Activated CD8-positive, alpha-beta memory T cell treated with anti-CD3 and anti-CD28 coated beads, Interleukin-2, amount 50 U/mL, for 24 hours (primary cell): ENCODE data around the gene PALM.

Experiments used
- DNase-seq: peaks from one replicate; pipeline ENCODE4 v3.0.0-alpha.2; 2020; ENCODE audit errors: extremely low read depth

PALM gene

GRCh38 chr19:752652-753517 lies 44.1 kb downstream of the PALM start:
- DNase-seq = no peak

- no peak for DNase-seq
Measured at GRCh38 chr19:754530-754929, 45.8 kb downstream of the PALM start.

- DNase-seq = no peak
Measured at GRCh38 chr19:755063-755462, 46.3 kb downstream of the PALM start.

GRCh38 chr19:756236-756635 lies 47.5 kb downstream of the PALM start:
- no peak for DNase-seq

- no peak for DNase-seq
Measured at GRCh38 chr19:756821-757688, 48.3 kb downstream of the PALM start.

- DNase-seq = no peak
Measured at GRCh38 chr19:757811-758668, 49.3 kb downstream of the PALM start.

GRCh38 chr19:763181-763580 lies 54.4 kb downstream of the PALM start:
- DNase-seq = no peak

- DNase-seq = no peak
Measured at GRCh38 chr19:763869-764268, 55.1 kb downstream of the PALM start.

- no peak for DNase-seq
Measured at GRCh38 chr19:764301-764700, 55.6 kb downstream of the PALM start.

GRCh38 chr19:765179-765738 lies 56.5 kb downstream of the PALM start:
- DNase-seq = no peak

- no peak for DNase-seq
Measured at GRCh38 chr19:768424-768823, 59.7 kb downstream of the PALM start.

GRCh38 chr19:769616-770015 lies 60.9 kb downstream of the PALM start:
- no peak for DNase-seq

- DNase-seq = no peak
Measured at GRCh38 chr19:771332-771785, 62.6 kb downstream of the PALM start.

- DNase-seq = no peak
Measured at GRCh38 chr19:772063-772462, 63.3 kb downstream of the PALM start.

GRCh38 chr19:772730-773436 lies 64.1 kb downstream of the PALM start:
- no peak for DNase-seq

- DNase-seq = no peak
Measured at GRCh38 chr19:776549-776948, 67.8 kb downstream of the PALM start.

GRCh38 chr19:778910-779653 lies 70.3 kb downstream of the PALM start:
- no peak for DNase-seq

- DNase-seq = no peak
Measured at GRCh38 chr19:780935-781334, 72.2 kb downstream of the PALM start.

- DNase-seq = no peak
Measured at GRCh38 chr19:781800-782184, 73.1 kb downstream of the PALM start.

- DNase-seq = no peak
Measured at GRCh38 chr19:782185-782877, 73.6 kb downstream of the PALM start.
